Mammary epithelial cell (primary cell): ENCODE measurements around the gene SLC7A6OS.

Experiments
- EZH2 ChIP-seq: IDR thresholded peaks from 2 replicates; pipeline ENCODE4 v1.6.1; 2012; ENCODE audit warnings: low read length, inconsistent platforms, borderline replicate concordance
- TF ChIP-seq, protein P1 (sequence below), 2 donors: IDR thresholded peaks in 1 of 2; conservative IDR thresholded peaks in 1 of 2; 2 replicates each; pipeline ENCODE4 v1.5.1; 2011 to 2012; ENCODE audit warnings: inconsistent platforms in 2 of 2, low read length in 2 of 2, mild to moderate bottlenecking in 2 of 2, control low read depth in 1 of 2, low read depth in 1 of 2; ENCODE audit not compliant: insufficient read depth in 1 of 2; ENCODE audit errors: extremely low read depth in 1 of 2

DNA sequence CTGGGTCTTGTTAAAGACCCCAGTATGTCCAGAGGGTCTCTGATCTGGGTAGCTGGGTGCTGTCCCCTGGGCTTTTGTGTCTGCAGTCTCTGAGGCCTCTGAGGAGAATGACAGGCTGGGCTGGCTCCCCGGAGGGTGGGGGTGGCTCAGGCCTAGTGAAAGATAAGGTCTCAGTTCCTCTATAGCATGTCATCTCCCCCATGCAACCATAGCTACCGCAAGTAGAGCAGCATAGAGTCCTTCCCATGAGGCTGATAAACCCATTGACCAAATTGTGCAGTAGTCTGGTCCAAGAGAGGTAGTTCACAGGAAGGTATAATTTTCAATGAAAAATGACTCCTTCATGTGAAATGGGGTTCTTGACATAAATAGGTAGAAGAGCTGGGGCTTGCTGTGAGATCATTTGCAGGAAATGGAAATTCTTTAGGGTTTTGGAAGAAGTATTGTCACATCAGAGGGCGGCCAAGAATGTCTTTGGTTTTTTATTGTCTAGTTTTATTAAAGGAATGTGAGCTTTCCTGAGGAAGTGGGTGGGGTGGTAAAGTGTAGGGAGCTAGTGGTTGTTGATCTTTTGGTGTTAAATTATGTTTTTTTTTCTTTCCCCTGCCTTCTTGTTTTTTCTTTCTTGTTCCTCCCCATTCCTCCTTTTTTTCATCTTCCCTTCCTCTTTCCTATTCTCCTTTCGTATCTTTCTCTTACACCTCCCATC is 21.0 kb downstream of the SLC7A6OS start:
- TF ChIP-seq, protein P1, sequence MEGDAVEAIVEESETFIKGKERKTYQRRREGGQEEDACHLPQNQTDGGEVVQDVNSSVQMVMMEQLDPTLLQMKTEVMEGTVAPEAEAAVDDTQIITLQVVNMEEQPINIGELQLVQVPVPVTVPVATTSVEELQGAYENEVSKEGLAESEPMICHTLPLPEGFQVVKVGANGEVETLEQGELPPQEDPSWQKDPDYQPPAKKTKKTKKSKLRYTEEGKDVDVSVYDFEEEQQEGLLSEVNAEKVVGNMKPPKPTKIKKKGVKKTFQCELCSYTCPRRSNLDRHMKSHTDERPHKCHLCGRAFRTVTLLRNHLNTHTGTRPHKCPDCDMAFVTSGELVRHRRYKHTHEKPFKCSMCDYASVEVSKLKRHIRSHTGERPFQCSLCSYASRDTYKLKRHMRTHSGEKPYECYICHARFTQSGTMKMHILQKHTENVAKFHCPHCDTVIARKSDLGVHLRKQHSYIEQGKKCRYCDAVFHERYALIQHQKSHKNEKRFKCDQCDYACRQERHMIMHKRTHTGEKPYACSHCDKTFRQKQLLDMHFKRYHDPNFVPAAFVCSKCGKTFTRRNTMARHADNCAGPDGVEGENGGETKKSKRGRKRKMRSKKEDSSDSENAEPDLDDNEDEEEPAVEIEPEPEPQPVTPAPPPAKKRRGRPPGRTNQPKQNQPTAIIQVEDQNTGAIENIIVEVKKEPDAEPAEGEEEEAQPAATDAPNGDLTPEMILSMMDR (conservative IDR thresholded peaks at IDR 0.05 in 1 of 2, IDR thresholded peaks at IDR 0.05 in 1 of 2; ENCODE audit: extremely low read depth in 1 of 2, insufficient read depth in 1 of 2, low read depth in 1 of 2, low read length in 2 of 2): no peak
- TF ChIP-seq EZH2: no peak
